ENCODE results near the gene SRGAP1.
"Not testable (repeated sequence)": the region's sequence is repeated elsewhere in the genome, so short reads cannot be mapped to it uniquely, and the experiment has no call there.

SRGAP1 gene

GRCh38 chr12:64019654-64020053 lies 175.2 kb downstream of the SRGAP1 start:
- no peak for DNase-seq (ENCODE audit: low read depth)

GRCh38 chr12:64025174-64025958 lies 180.9 kb downstream of the SRGAP1 start:
- H3K4me3 ChIP-seq (ENCODE audit: low read depth, low read length) = no peak overlapping the region
- no peak for DNase-seq (ENCODE audit: low read depth)

More at GRCh38 chr12:64019654-64020053, 175.2 kb downstream of the SRGAP1 start:
- no peak overlapping the region for H3K4me3 ChIP-seq (ENCODE audit: low read depth, low read length)

- no peak for DNase-seq (ENCODE audit: low read depth)
- no peak overlapping the region for H3K4me3 ChIP-seq (ENCODE audit: low read depth, low read length)
Measured at GRCh38 chr12:64027311-64027710, 182.8 kb downstream of the SRGAP1 start.

- DNase-seq (ENCODE audit: low read depth) = no peak
- no peak overlapping the region for H3K4me3 ChIP-seq (ENCODE audit: low read depth, low read length)
Measured at GRCh38 chr12:64028541-64028940, 184.0 kb downstream of the SRGAP1 start.

GRCh38 chr12:64029013-64029857 lies 184.7 kb downstream of the SRGAP1 start:
- no peak for DNase-seq (ENCODE audit: low read depth)
- H3K4me3 ChIP-seq (ENCODE audit: low read depth, low read length) = no peak overlapping the region

GRCh38 chr12:64030155-64030554 lies 185.7 kb downstream of the SRGAP1 start:
- H3K4me3 ChIP-seq (ENCODE audit: low read depth, low read length) = no peak overlapping the region
- no peak for DNase-seq (ENCODE audit: low read depth)

GRCh38 chr12:64034056-64034455 lies 189.6 kb downstream of the SRGAP1 start:
- not testable (repeated sequence) for H3K4me3 ChIP-seq (ENCODE audit: low read depth, low read length); DNase-seq (ENCODE audit: low read depth)

GRCh38 chr12:64034901-64035576 lies 190.5 kb downstream of the SRGAP1 start:
- H3K4me3 ChIP-seq (ENCODE audit: low read depth, low read length) = no peak overlapping the region
- DNase-seq (ENCODE audit: low read depth) = no peak

GRCh38 chr12:64036414-64036813 lies 191.9 kb downstream of the SRGAP1 start:
- no peak for DNase-seq (ENCODE audit: low read depth)
- no peak overlapping the region for H3K4me3 ChIP-seq (ENCODE audit: low read depth, low read length)

GRCh38 chr12:64039281-64039871 lies 194.9 kb downstream of the SRGAP1 start:
- DNase-seq (ENCODE audit: low read depth) = no peak
- no peak overlapping the region for H3K4me3 ChIP-seq (ENCODE audit: low read depth, low read length)

- peak overlapping the region; percentile 26 for H3K4me3 ChIP-seq (ENCODE audit: low read depth, low read length)
- peak; percentile 82 for DNase-seq (ENCODE audit: low read depth)
Measured at GRCh38 chr12:64042911-64043310, 198.4 kb downstream of the SRGAP1 start.

- no peak overlapping the region for H3K4me3 ChIP-seq (ENCODE audit: low read depth, low read length)
- DNase-seq (ENCODE audit: low read depth) = no peak
Measured at GRCh38 chr12:64044191-64044590, 199.7 kb downstream of the SRGAP1 start.

GRCh38 chr12:64051057-64051456 lies 206.6 kb downstream of the SRGAP1 start:
- DNase-seq (ENCODE audit: low read depth) = no peak
- H3K4me3 ChIP-seq (ENCODE audit: low read depth, low read length) = no peak overlapping the region

- DNase-seq (ENCODE audit: low read depth) = no peak
- H3K4me3 ChIP-seq (ENCODE audit: low read depth, low read length) = no peak overlapping the region
Measured at GRCh38 chr12:64053117-64053516, 208.6 kb downstream of the SRGAP1 start.

- H3K4me3 ChIP-seq (ENCODE audit: low read depth, low read length) = no peak overlapping the region
- DNase-seq (ENCODE audit: low read depth) = no peak
Measured at GRCh38 chr12:64054079-64054520, 209.6 kb downstream of the SRGAP1 start.

GRCh38 chr12:64056741-64057140 lies 212.2 kb downstream of the SRGAP1 start:
- no peak overlapping the region for H3K4me3 ChIP-seq (ENCODE audit: low read depth, low read length)
- DNase-seq (ENCODE audit: low read depth) = no peak

GRCh38 chr12:64057706-64058105 lies 213.2 kb downstream of the SRGAP1 start:
- no peak overlapping the region for H3K4me3 ChIP-seq (ENCODE audit: low read depth, low read length)
- no peak for DNase-seq (ENCODE audit: low read depth)

- no peak for DNase-seq (ENCODE audit: low read depth)
- H3K4me3 ChIP-seq (ENCODE audit: low read depth, low read length) = no peak overlapping the region
Measured at GRCh38 chr12:64058541-64059265, 214.2 kb downstream of the SRGAP1 start.

GRCh38 chr12:64059685-64060084 lies 215.2 kb downstream of the SRGAP1 start:
- no peak for DNase-seq (ENCODE audit: low read depth)
- H3K4me3 ChIP-seq (ENCODE audit: low read depth, low read length) = no peak overlapping the region
